Mucosa of stomach (tissue), 1 donor: ENCODE data around the gene WDR70.
"Not testable (repeated sequence)": the region's sequence is repeated elsewhere in the genome, so short reads cannot be mapped to it uniquely, and the experiment has no call there.

Source experiments
- H3K27me3 ChIP-seq: one replicate; pipeline ENCODE4 v1.7.0; 2013; ENCODE audit warnings: mild to moderate bottlenecking, low read length; ENCODE audit not compliant: control insufficient read depth, insufficient read depth
- H3K36me3 ChIP-seq: one replicate; pipeline ENCODE4 v1.7.0; 2013; ENCODE audit warnings: low read length; ENCODE audit not compliant: control insufficient read depth, insufficient read depth
- H3K4me1 ChIP-seq: one replicate; pipeline ENCODE4 v1.7.0; 2013; ENCODE audit warnings: mild to moderate bottlenecking, low read length; ENCODE audit not compliant: control insufficient read depth, insufficient read depth
- H3K4me3 ChIP-seq: one replicate; pipeline ENCODE4 v1.7.0; 2013; ENCODE audit warnings: low read length
- H3K9ac ChIP-seq: one replicate; pipeline ENCODE4 v1.7.0; 2013; ENCODE audit warnings: mild to moderate bottlenecking, low read length, moderate library complexity
- H3K9me3 ChIP-seq: one replicate; pipeline ENCODE4 v1.7.0; 2013; ENCODE audit warnings: mild to moderate bottlenecking, low read length, moderate library complexity; ENCODE audit not compliant: control insufficient read depth
- donor health status: Pancreatic carcinoma.

The WDR70 gene

DNA sequence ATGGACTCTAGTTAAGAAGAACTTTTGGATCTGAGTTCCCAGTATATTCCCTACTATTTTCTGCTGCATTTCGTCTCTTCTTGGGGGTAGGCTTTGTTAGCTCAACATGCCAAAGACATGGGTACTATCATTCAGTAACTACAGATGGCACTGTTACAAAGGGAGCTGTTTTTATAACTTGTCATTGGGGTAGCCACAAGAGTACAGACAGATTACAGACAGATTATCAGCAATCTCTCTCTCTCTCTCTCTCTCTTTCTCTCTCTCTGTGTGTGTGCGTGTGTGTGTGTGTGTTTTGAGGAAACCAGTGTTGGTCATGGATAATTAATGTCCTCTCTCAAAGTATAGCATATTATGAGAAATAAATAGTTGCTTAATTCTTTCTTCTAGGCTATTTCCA is 116.1 kb downstream of the WDR70 start:
- H3K4me1 ChIP-seq, result peaks cover 32% of the 10 kb centered on the region
- H3K4me3 ChIP-seq, result no peak overlapping the region
- no peaks in the 10 kb centered on the region for H3K27me3 ChIP-seq
- H3K36me3 ChIP-seq, result no peaks in the 10 kb centered on the region
- no peak overlapping the region for H3K9ac ChIP-seq
- no peaks in the 10 kb centered on the region for H3K9me3 ChIP-seq

DNA sequence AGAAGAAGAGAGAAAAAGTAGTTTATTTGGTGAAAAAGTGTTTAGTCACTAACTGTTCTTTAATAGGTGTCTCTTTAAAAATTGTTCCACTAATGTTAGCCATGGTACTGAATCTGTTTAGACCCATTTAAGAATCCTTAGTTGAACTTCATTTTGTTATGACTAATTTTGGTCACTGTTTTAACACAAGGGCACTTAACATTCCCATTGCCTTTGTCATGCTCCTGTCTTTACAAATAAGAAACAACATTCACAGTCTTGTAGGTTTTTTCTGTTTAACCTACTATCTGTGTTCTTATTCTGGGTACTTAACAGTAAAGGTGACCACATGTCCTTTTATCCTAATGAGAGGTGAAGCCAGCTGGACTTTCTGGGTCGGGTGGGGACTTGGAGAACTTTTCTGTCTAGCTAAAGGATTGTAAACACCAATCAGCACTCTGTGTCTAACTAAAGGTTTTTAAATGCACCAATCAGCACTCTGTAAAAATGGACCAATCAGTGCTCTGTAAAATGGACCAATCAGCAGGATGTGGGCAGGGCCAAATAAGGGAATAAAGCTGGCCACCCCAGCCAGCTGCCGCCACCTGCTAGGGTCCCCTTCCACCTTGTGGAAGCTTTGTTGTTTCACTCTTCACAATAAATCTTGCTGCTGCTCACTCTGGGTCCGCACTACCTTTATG is 116.7 kb downstream of the WDR70 start:
- Histone ChIP-seq H3K4me1 (peaks cover 32% of the 10 kb centered on the region), H3K27me3 (no peaks in the 10 kb centered on the region), H3K36me3 (no peaks in the 10 kb centered on the region), H3K9ac (no peak overlapping the region), H3K9me3 (no peaks in the 10 kb centered on the region), H3K4me3 (no peak overlapping the region)

DNA sequence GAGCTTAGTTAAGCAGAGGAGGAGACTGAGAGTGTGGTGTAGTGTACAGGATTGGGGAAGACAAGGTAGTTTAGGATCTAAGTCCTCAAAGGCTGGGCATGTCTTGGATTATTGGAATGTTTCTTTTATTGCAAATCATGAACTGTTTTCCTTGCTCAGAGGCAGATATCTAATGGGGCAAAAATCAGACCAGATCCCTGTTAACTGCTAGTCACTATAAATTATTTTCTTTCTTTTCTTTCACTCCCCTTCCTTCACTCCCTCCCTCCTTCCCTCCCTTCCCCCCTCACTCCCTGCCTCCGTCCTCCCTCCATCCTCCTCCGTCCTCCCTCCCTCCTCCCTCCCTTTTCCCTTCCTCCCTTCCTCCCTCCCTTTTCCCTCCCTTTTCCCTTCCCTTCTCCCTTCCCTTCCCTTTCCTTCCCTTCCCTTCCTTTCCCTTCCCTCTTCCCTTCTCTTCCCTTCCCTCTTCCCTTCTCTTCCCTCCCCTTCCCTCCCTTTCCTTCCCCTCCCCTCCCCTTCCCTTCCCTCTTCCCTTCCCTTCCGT is 117.9 kb downstream of the WDR70 start:
- H3K4me1 ChIP-seq, result peaks cover 32% of the 10 kb centered on the region
- H3K9ac ChIP-seq, result no peak overlapping the region
- H3K9me3 ChIP-seq, result no peaks in the 10 kb centered on the region
- H3K27me3 ChIP-seq, result no peaks in the 10 kb centered on the region
- no peaks in the 10 kb centered on the region for H3K36me3 ChIP-seq
- H3K4me3 ChIP-seq, result no peak overlapping the region

DNA sequence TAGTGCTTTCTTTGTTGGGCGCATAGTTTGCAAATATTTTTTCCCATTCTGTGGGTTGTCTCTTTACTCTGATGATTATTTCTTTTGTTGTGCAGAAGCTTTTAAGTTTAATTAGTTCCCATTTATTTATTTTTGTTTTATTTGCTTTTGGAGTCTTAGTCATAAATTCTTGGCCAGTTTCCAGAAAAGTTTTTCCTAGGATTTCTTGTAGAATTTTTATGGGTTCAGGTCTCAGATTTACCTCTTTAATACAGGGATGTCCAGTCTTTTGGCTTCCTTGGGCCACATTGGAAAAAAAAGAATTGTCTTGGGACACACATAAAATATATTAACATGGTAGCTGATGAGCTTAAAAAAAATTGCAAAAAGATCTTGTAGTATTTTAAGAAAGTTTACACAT is 122.0 kb downstream of the WDR70 start:
- Histone ChIP-seq H3K4me3 (no peak overlapping the region), H3K36me3 (no peaks in the 10 kb centered on the region), H3K9ac (no peak overlapping the region), H3K27me3 (no peaks in the 10 kb centered on the region), H3K9me3 (no peaks in the 10 kb centered on the region), H3K4me1 (no peaks in the 10 kb centered on the region)

DNA sequence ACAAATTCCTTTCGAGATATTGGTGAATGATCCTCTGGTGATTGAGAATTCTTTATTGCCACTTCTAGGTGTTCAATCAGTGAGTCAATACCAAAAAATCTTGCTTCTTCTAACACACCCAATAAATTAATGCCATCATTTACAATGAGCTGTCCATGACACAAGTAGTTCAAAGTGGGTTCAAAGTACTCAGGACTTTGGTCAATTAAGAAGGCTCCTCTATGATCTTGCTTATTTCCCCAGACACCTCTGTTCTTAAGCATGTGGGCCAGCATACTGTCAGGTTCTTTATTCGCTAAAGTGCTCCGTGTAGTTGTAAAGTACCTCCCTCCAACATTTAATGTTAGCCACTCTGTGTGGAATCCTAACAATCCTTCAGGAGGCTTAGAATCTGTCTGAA is 127.1 kb downstream of the WDR70 start:
- no peak overlapping the region for H3K9ac ChIP-seq
- no peaks in the 10 kb centered on the region for H3K4me1 ChIP-seq
- H3K9me3 ChIP-seq, result no peaks in the 10 kb centered on the region
- no peaks in the 10 kb centered on the region for H3K36me3 ChIP-seq
- H3K4me3 ChIP-seq, result no peak overlapping the region
- no peaks in the 10 kb centered on the region for H3K27me3 ChIP-seq

DNA sequence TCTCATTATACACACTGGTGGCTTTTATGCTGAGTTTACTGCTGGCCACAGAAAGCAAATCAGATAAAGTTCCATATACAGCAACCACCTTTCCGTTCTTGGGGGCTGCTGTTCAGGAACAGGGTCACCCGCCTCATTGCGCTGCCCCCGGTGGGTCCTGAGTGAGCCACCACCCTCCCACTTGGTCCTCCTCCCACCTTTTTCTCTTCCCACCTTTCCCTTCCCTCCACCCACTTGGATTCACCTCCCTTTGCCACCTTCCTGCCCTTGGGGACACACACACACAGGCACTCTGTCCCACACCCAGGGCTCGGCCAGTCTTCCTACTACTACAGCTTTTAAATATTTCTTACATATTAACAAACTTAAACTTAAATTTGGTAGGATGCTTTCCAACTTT is 127.6 kb downstream of the WDR70 start:
- no peaks in the 10 kb centered on the region for H3K4me1 ChIP-seq
- no peaks in the 10 kb centered on the region for H3K27me3 ChIP-seq
- H3K36me3 ChIP-seq, result no peaks in the 10 kb centered on the region
- no peak overlapping the region for H3K9ac ChIP-seq
- no peak overlapping the region for H3K4me3 ChIP-seq
- no peaks in the 10 kb centered on the region for H3K9me3 ChIP-seq

DNA sequence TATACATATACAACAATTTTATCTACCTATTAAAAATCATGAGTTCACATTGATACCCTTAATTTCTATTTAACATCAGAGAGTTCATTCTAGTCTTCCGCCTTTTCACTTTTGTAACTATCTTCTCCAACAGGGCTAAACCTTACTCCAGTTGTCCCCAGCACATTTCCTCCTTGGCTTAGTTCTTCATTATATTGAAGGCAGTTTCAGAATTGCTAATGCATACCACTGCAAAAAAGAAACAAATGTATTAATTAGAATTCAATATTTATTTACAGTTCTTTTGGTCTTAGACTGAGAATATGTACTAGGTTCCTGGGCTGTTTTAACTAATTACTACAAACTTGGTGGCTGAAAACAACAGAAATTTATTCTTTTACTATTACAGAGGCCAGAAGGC is 132.5 kb downstream of the WDR70 start:
- Histone ChIP-seq H3K4me1 (no peaks in the 10 kb centered on the region), H3K9me3 (no peaks in the 10 kb centered on the region), H3K27me3 (no peaks in the 10 kb centered on the region), H3K36me3 (no peaks in the 10 kb centered on the region), H3K4me3 (no peak overlapping the region), H3K9ac (no peak overlapping the region)

DNA sequence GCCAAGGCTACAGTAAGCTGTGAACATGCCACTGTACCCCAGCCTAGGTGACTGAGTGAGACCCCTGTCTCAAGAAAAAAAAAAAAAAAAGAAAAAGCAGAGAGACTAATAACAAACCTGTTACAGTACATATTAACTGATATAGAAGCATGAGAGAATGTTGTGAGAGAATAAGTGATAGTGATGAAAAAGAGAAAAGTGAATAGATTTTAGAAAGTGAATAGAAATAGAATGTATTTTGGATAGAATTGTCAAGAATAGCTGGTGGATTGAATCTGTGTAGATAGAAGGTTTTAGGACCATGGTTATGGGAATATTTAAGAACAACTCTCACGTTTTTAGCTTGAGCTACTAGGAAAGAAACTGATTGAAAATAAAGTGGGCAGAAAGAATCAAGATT is 135.8 kb downstream of the WDR70 start:
- no peak overlapping the region for H3K4me3 ChIP-seq
- H3K4me1 ChIP-seq, result no peaks in the 10 kb centered on the region
- H3K9ac ChIP-seq, result no peak overlapping the region
- H3K36me3 ChIP-seq, result no peaks in the 10 kb centered on the region
- H3K27me3 ChIP-seq, result no peaks in the 10 kb centered on the region
- H3K9me3 ChIP-seq, result no peaks in the 10 kb centered on the region

DNA sequence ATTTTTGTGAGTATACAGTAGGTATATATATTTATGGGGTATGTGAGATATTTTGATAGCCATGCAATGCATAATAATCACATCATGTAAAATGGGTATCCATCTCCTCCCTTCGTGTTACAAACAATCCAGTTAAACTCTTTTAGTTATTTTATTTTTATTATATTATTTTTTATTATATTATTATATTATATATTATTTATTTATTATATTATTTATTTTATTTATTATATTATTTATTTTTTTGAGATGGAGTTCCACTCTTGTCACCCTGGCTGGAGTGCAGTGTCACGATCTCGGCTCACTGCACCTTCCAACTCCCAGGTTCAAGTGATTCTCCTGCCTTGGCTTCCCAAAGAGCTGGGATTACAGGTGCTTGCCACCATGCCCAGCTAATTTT is 138.6 kb downstream of the WDR70 start:
- H3K27me3 ChIP-seq, result no peaks in the 10 kb centered on the region
- no peak overlapping the region for H3K4me3 ChIP-seq
- no peaks in the 10 kb centered on the region for H3K9me3 ChIP-seq
- no peaks in the 10 kb centered on the region for H3K36me3 ChIP-seq
- no peak overlapping the region for H3K9ac ChIP-seq
- no peaks in the 10 kb centered on the region for H3K4me1 ChIP-seq

DNA sequence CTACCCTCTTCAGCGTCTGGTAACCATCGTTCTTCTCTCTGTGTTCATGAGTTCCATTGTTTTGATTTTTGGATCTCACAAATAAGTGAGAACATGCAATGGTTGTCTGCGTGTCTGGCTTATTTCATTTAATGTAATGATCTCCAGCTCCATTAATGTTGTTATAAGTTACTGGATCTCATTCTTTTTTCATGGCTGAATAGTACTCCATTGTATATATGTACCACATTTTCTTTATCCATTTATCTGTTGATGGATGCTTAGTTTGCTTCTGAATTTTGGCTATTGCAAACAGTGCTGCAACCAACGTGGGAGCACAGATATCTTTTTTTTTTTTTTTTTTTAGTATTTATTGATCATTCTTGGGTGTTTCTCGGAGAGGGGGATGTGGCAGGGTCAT is 139.2 kb downstream of the WDR70 start:
- not testable (repeated sequence) for H3K4me1 ChIP-seq, H3K36me3 ChIP-seq, H3K27me3 ChIP-seq, H3K9me3 ChIP-seq, H3K9ac ChIP-seq, H3K4me3 ChIP-seq

DNA sequence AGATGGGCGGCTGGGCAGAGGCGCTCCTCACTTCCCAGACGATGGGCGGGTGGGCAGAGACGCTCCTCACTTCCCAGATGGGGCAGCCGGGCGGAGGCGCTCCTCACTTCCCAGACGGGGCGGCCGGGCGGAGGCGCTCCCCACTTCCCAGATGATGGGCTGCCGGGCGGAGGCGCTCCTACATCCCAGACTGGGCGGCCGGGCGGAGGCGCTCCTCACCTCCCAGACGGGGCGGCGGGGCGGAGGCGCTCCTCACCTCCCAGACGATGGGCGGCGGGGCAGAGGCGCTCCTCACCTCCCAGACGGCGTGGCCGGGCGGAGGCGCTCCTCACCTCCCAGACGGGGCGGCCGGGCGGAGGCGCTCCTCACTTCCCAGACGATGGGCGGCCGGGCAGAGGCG is 140.2 kb downstream of the WDR70 start:
- H3K4me3 ChIP-seq, result no peak overlapping the region
- H3K9me3 ChIP-seq, result no peaks in the 10 kb centered on the region
- no peaks in the 10 kb centered on the region for H3K4me1 ChIP-seq
- no peaks in the 10 kb centered on the region for H3K27me3 ChIP-seq
- H3K9ac ChIP-seq, result no peak overlapping the region
- H3K36me3 ChIP-seq, result no peaks in the 10 kb centered on the region

DNA sequence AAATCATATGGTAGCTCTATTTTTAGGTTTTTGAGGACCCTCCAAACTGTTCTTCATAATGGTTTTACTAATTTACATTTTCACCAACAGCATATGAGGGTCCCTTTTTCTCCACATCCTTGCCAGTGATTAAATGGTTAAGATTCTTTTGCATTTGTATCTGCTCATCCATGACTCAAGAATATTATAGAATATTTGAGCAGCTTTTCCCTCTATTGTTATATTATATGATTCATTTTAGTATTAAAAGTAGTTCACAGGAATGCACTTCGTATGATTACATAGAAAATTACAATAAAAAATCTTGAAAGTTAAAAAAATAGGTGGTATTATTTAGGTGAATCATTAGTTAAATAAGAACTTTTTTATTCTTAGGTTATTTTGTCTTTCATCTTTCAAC is 140.7 kb downstream of the WDR70 start:
- Histone ChIP-seq H3K4me1 (no peaks in the 10 kb centered on the region), H3K9ac (no peak overlapping the region), H3K9me3 (no peaks in the 10 kb centered on the region), H3K4me3 (no peak overlapping the region), H3K27me3 (no peaks in the 10 kb centered on the region), H3K36me3 (no peaks in the 10 kb centered on the region)

DNA sequence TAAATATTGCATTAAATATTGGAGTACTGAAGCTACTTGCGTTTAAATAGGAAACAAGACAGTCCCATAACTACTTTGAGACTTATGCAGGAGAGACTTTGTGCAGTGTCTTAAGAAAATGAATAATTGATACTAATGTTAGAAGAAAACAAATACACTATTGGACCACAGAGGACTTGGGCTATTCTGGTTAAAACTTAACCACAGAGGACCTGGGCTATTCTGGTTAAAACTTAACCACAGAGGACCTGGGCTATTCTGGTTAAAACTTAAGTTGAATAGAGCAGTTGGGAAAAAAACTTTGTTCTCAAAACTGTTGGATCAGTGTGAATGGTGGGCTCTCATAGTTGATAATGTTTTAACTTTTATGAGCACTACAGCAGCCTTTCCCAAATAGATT is 141.7 kb downstream of the WDR70 start:
- Histone ChIP-seq H3K4me1 (no peaks in the 10 kb centered on the region), H3K27me3 (no peaks in the 10 kb centered on the region), H3K9me3 (no peaks in the 10 kb centered on the region), H3K9ac (no peak overlapping the region), H3K4me3 (no peak overlapping the region), H3K36me3 (no peaks in the 10 kb centered on the region)
